B cell (primary cell): ENCODE results near the gene ITGB7. TPM values are rescaled to one million over a fixed set of nuclear protein-coding genes. Genes with fewer than 3 reads are reported as not detected.

ENCODE experiments used
- ATAC-seq: fragments of 200-7000 bp; cut with Tn5 transposase; one replicate; pipeline ENCODE4 v1.10.0; 2021; ENCODE audit warnings: low read depth, mild to moderate bottlenecking, moderate number of reproducible peaks, moderate library complexity
- CTCF ChIA-PET: fragments of 350-600 bp; sonication (Branson Sonifier 250); formaldehyde crosslinking; loops from one replicate; lab custom pipeline; 2021; ENCODE audit warnings: antibody characterized with exemption, inconsistent platforms; lab: Charles Lee
- POLR2A ChIA-PET: fragments of 350-600 bp; sonication (Branson Sonifier 250); formaldehyde crosslinking; loops from one replicate; lab custom pipeline; 2021; ENCODE audit warnings: antibody characterized with exemption; lab: Charles Lee
- DNase-seq: peaks from one replicate; pipeline ENCODE4 v3.0.0; 2013
- H2AFZ ChIP-seq: 2 replicates; pipeline ENCODE4 v1.6.1; 2012; ENCODE audit warnings: mild to moderate bottlenecking, low read depth, low read length; ENCODE audit not compliant: insufficient read depth, poor library complexity, severe bottlenecking
- H3K27ac ChIP-seq, 2 donors: 1 replicate in 1 of 2; 2 replicates in 1 of 2; pipeline ENCODE4 v1.5.1; 2012 to 2013; ENCODE audit warnings: low read length in 2 of 2, mild to moderate bottlenecking in 2 of 2, moderate library complexity in 1 of 2
- H3K27me3 ChIP-seq, 4 experiments: fragments of 200-600 bp in 1 of 4; sonication (generic) in 1 of 4; replicated peaks in 1 of 4; 1 replicate in 2 of 4; 2 replicates in 2 of 4; pipeline versions ENCODE4 v1.6.1 to v1.7.0; 2013 to 2016; ENCODE audit warnings: low read length in 3 of 4, mild to moderate bottlenecking in 2 of 4, mixed read lengths in 1 of 4, moderate library complexity in 1 of 4; ENCODE audit not compliant: insufficient read depth in 4 of 4, control insufficient read depth in 3 of 4; ENCODE audit errors: control extremely low read depth in 1 of 4
- H3K36me3 ChIP-seq, 2 experiments: replicated peaks in 1 of 2; 1 replicate in 1 of 2; 2 replicates in 1 of 2; pipeline versions ENCODE4 v1.6.1 to v1.7.1; 2013; ENCODE audit warnings: low read length in 1 of 2; ENCODE audit not compliant: insufficient read depth in 2 of 2, control insufficient read depth in 1 of 2; ENCODE audit errors: control extremely low read depth in 1 of 2, extremely low read depth in 1 of 2
- H3K4me1 ChIP-seq, 2 donors: fragments of 200-600 bp in 1 of 2; sonication (generic) in 1 of 2; 1 replicate in 1 of 2; 2 replicates in 1 of 2; pipeline versions ENCODE4 v1.5.1 to v1.6.1; 2013 to 2017; ENCODE audit warnings: low read length in 2 of 2; ENCODE audit not compliant: control insufficient read depth in 2 of 2, insufficient read depth in 2 of 2
- H3K4me2 ChIP-seq: replicated peaks from 2 replicates; pipeline ENCODE3; 2012; ENCODE audit warnings: mild to moderate bottlenecking, low read depth, low read length; ENCODE audit not compliant: poor library complexity, severe bottlenecking
- H3K4me3 ChIP-seq, 5 experiments: fragments of 200-600 bp in 1 of 5; sonication (generic) in 1 of 5; 1 replicate in 3 of 5; 2 replicates in 2 of 5; pipeline versions ENCODE4 v1.5.1 to v1.7.0; 2011 to 2016; ENCODE audit warnings: low read length in 4 of 5, mild to moderate bottlenecking in 4 of 5, low read depth in 2 of 5, control low read depth in 1 of 5, moderate library complexity in 1 of 5; ENCODE audit not compliant: insufficient read depth in 1 of 5; ENCODE audit errors: control extremely low read depth in 1 of 5, extremely low read depth in 1 of 5
- H3K79me2 ChIP-seq: fragments of 200-600 bp; sonication (generic); one replicate; pipeline ENCODE4 v1.6.0; 2016; ENCODE audit warnings: low read length; ENCODE audit not compliant: control insufficient read depth, insufficient read depth
- H3K9ac ChIP-seq: fragments of 200-600 bp; sonication (generic); 2 replicates; pipeline ENCODE4 v1.6.1; 2017; ENCODE audit warnings: mild to moderate bottlenecking, low read length, moderate library complexity
- H3K9me3 ChIP-seq, 3 donors: one replicate each; pipeline versions ENCODE4 v1.6.1 to v1.7.1; 2013; ENCODE audit warnings: low read length in 2 of 3; ENCODE audit not compliant: control insufficient read depth in 2 of 3, insufficient read depth in 1 of 3; ENCODE audit errors: control extremely low read depth in 1 of 3
- H4K20me1 ChIP-seq: 2 replicates; pipeline ENCODE4 v1.6.0; 2012; ENCODE audit warnings: mild to moderate bottlenecking, low read length; ENCODE audit not compliant: insufficient read depth, control insufficient read depth, poor library complexity, severe bottlenecking
- H3K27ac Mint-ChIP-seq: one replicate; pipeline ENCODE4 v1.8.0; 2021; ENCODE audit warnings: mixed read lengths
- H3K27me3 Mint-ChIP-seq: one replicate; pipeline ENCODE4 v1.8.0; 2021; ENCODE audit warnings: mixed read lengths
- H3K4me1 Mint-ChIP-seq: one replicate; pipeline ENCODE4 v1.8.0; 2021; ENCODE audit warnings: mixed read lengths
- H3K4me3 Mint-ChIP-seq: one replicate; pipeline ENCODE4 v1.8.0; 2021; ENCODE audit warnings: mixed read lengths
- H3K9me3 Mint-ChIP-seq: one replicate; pipeline ENCODE4 v1.8.0; 2022; ENCODE audit warnings: mixed read lengths; ENCODE audit not compliant: insufficient read depth
- EZH2 ChIP-seq: IDR thresholded peaks from 2 replicates; pipeline ENCODE4 v1.6.1; 2012; ENCODE audit warnings: borderline replicate concordance, low read depth, mild to moderate bottlenecking, moderate library complexity, low read length; ENCODE audit not compliant: insufficient read depth, poor library complexity, severe bottlenecking
- WGBS: methylation state at CpG from one replicate; pipeline ENCODE4 v1.1.5; 2013; ENCODE audit warnings: missing lambda C conversion rate; ENCODE audit not compliant: insufficient coverage; 5-methylcytosine and 5-hydroxymethylcytosine counted together
- intact Hi-C: fragments of 100-400 bp; cut with micrococcal nuclease; formaldehyde crosslinking; loops from one replicate; pipeline ENCODE4 v1.10.0; 2022
- polyA plus RNA-seq: library from polyadenylated mRNA; depleted of rRNA; stranded (reverse); fragments of >200 nt; gene quantifications from 2 replicates; pipeline ENCODE4 v1.2.3, GENCODE V29; 2012
- total RNA-seq, 2 donors: library from RNA; stranded (reverse); fragments of 120-200 nt in 1 of 2; gene quantifications; 1 replicate in 1 of 2; 2 replicates in 1 of 2; pipeline versions ENCODE4 v1.2.3 to v1.2.4, GENCODE V29; 2013 to 2022
- TF ChIP-seq, protein P1 (sequence below): fragments of 200-600 bp; IDR thresholded peaks from one replicate; pipeline ENCODE4 v1.8.0; 2022; ENCODE audit warnings: antibody characterized with exemption, mild to moderate bottlenecking

ITGB7 gene
- total and polyA plus RNA-seq, 2 donors (not counting 1 experiment from before 2014, with no cell fraction given), result 199 to 265 TPM

DNA sequence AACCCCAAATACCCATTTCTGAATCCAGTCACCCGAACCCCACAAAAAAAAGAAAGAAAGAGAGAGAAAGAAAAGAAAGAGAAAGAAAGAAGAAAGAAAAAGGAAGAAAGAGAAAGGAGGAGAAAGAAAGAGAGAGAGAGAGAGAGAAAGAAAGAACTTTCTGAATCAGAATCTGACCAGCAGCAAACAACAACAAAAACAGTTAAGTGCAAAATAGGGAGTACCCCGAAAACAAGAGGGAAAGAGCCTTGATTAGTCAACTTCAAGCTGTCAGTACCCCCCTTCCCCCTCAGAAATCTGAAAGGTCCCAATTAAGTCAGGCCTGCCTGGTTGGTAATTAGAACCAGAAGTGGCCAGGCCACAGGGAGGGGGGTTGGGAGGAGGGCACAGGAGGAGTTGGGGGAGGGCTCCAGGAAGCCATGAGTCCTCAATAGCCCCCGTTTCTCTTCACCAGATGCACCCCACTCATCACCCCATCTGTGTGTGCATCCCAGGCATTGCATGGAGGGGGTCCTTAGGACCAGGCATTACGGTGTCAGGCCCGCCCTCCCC, 15.2 kb upstream of the ITGB7 start:
- no peaks in the 10 kb centered on the region for H3K9me3 Mint-ChIP-seq
- no peak for TF ChIP-seq EZH2
- TF ChIP-seq, protein P1, sequence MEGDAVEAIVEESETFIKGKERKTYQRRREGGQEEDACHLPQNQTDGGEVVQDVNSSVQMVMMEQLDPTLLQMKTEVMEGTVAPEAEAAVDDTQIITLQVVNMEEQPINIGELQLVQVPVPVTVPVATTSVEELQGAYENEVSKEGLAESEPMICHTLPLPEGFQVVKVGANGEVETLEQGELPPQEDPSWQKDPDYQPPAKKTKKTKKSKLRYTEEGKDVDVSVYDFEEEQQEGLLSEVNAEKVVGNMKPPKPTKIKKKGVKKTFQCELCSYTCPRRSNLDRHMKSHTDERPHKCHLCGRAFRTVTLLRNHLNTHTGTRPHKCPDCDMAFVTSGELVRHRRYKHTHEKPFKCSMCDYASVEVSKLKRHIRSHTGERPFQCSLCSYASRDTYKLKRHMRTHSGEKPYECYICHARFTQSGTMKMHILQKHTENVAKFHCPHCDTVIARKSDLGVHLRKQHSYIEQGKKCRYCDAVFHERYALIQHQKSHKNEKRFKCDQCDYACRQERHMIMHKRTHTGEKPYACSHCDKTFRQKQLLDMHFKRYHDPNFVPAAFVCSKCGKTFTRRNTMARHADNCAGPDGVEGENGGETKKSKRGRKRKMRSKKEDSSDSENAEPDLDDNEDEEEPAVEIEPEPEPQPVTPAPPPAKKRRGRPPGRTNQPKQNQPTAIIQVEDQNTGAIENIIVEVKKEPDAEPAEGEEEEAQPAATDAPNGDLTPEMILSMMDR, result no peak
- peaks cover 25 to 42% of the 10 kb centered on the region in 2 donors for H3K4me1 ChIP-seq
- no peaks in the 10 kb centered on the region for H3K27me3 ChIP-seq
- no peaks in the 10 kb centered on the region for H4K20me1 ChIP-seq
- no peaks in the 10 kb centered on the region for H3K27me3 Mint-ChIP-seq
- POLR2A ChIA-PET, result interaction anchor here (3.3 kb wide), 1 partner anchor 46 kb away, joined by 29 read pairs; the partner anchor contains the start of gene ESPL1
- H3K4me3 ChIP-seq, result peak overlapping the region; percentile 21 to 100 (median 84)
- H3K4me2 ChIP-seq, result peak overlapping the region; percentile 98
- peak overlapping the region; percentile 81 for H3K27ac Mint-ChIP-seq
- peak overlapping the region; percentile 64 for H3K4me3 Mint-ChIP-seq
- H2AFZ ChIP-seq, result peak overlapping the region; percentile 97
- DNase-seq (no peak), ATAC-seq (no peak)
- H3K36me3 ChIP-seq, result no peaks in the 10 kb centered on the region
- H3K9ac ChIP-seq, result peak overlapping the region; percentile 95
- WGBS, result no CpG with 5 or more reads among the region's 5 CpGs
- H3K9me3 ChIP-seq, result no peaks in the 10 kb centered on the region
- no peaks in the 10 kb centered on the region for H3K79me2 ChIP-seq
- intact Hi-C loops, result no loop called here
- peak overlapping the region; percentile 62 to 95 for H3K27ac ChIP-seq
- CTCF ChIA-PET, result interaction anchor here (1.9 to 3.6 kb wide), 2 partner anchors 10 to 13 kb away, joined by 7 to 32 read pairs; partner anchors contain the start of gene ITGB7
- H3K4me1 Mint-ChIP-seq, result peaks cover 38% of the 10 kb centered on the region
